B cell (primary cell): ENCODE measurements around the gene CLCN2. TPM values are rescaled to one million over a fixed set of nuclear protein-coding genes. Genes with fewer than 3 reads are reported as not detected.

Experiments
- ATAC-seq: fragments of 200-7000 bp; cut with Tn5 transposase; one replicate; pipeline ENCODE4 v1.10.0; 2021; ENCODE audit warnings: low read depth, mild to moderate bottlenecking, moderate number of reproducible peaks, moderate library complexity
- CTCF ChIA-PET: fragments of 350-600 bp; sonication (Branson Sonifier 250); formaldehyde crosslinking; loops from one replicate; lab custom pipeline; 2021; ENCODE audit warnings: antibody characterized with exemption, inconsistent platforms; lab: Charles Lee
- POLR2A ChIA-PET: fragments of 350-600 bp; sonication (Branson Sonifier 250); formaldehyde crosslinking; loops from one replicate; lab custom pipeline; 2021; ENCODE audit warnings: antibody characterized with exemption; lab: Charles Lee
- DNase-seq: peaks from one replicate; pipeline ENCODE4 v3.0.0; 2013
- H2AFZ ChIP-seq: 2 replicates; pipeline ENCODE4 v1.6.1; 2012; ENCODE audit warnings: mild to moderate bottlenecking, low read depth, low read length; ENCODE audit not compliant: insufficient read depth, poor library complexity, severe bottlenecking
- H3K27ac ChIP-seq, 2 donors: 1 replicate in 1 of 2; 2 replicates in 1 of 2; pipeline ENCODE4 v1.5.1; 2012 to 2013; ENCODE audit warnings: low read length in 2 of 2, mild to moderate bottlenecking in 2 of 2, moderate library complexity in 1 of 2
- H3K27me3 ChIP-seq, 4 experiments: fragments of 200-600 bp in 1 of 4; sonication (generic) in 1 of 4; replicated peaks in 1 of 4; 1 replicate in 2 of 4; 2 replicates in 2 of 4; pipeline versions ENCODE4 v1.6.1 to v1.7.0; 2013 to 2016; ENCODE audit warnings: low read length in 3 of 4, mild to moderate bottlenecking in 2 of 4, mixed read lengths in 1 of 4, moderate library complexity in 1 of 4; ENCODE audit not compliant: insufficient read depth in 4 of 4, control insufficient read depth in 3 of 4; ENCODE audit errors: control extremely low read depth in 1 of 4
- H3K36me3 ChIP-seq, 2 experiments: replicated peaks in 1 of 2; 1 replicate in 1 of 2; 2 replicates in 1 of 2; pipeline versions ENCODE4 v1.6.1 to v1.7.1; 2013; ENCODE audit warnings: low read length in 1 of 2; ENCODE audit not compliant: insufficient read depth in 2 of 2, control insufficient read depth in 1 of 2; ENCODE audit errors: control extremely low read depth in 1 of 2, extremely low read depth in 1 of 2
- H3K4me1 ChIP-seq, 2 donors: fragments of 200-600 bp in 1 of 2; sonication (generic) in 1 of 2; 1 replicate in 1 of 2; 2 replicates in 1 of 2; pipeline versions ENCODE4 v1.5.1 to v1.6.1; 2013 to 2017; ENCODE audit warnings: low read length in 2 of 2; ENCODE audit not compliant: control insufficient read depth in 2 of 2, insufficient read depth in 2 of 2
- H3K4me2 ChIP-seq: replicated peaks from 2 replicates; pipeline ENCODE3; 2012; ENCODE audit warnings: mild to moderate bottlenecking, low read depth, low read length; ENCODE audit not compliant: poor library complexity, severe bottlenecking
- H3K4me3 ChIP-seq, 5 experiments: fragments of 200-600 bp in 1 of 5; sonication (generic) in 1 of 5; 1 replicate in 3 of 5; 2 replicates in 2 of 5; pipeline versions ENCODE4 v1.5.1 to v1.7.0; 2011 to 2016; ENCODE audit warnings: low read length in 4 of 5, mild to moderate bottlenecking in 4 of 5, low read depth in 2 of 5, control low read depth in 1 of 5, moderate library complexity in 1 of 5; ENCODE audit not compliant: insufficient read depth in 1 of 5; ENCODE audit errors: control extremely low read depth in 1 of 5, extremely low read depth in 1 of 5
- H3K79me2 ChIP-seq: fragments of 200-600 bp; sonication (generic); one replicate; pipeline ENCODE4 v1.6.0; 2016; ENCODE audit warnings: low read length; ENCODE audit not compliant: control insufficient read depth, insufficient read depth
- H3K9ac ChIP-seq: fragments of 200-600 bp; sonication (generic); 2 replicates; pipeline ENCODE4 v1.6.1; 2017; ENCODE audit warnings: mild to moderate bottlenecking, low read length, moderate library complexity
- H3K9me3 ChIP-seq, 3 donors: one replicate each; pipeline versions ENCODE4 v1.6.1 to v1.7.1; 2013; ENCODE audit warnings: low read length in 2 of 3; ENCODE audit not compliant: control insufficient read depth in 2 of 3, insufficient read depth in 1 of 3; ENCODE audit errors: control extremely low read depth in 1 of 3
- H4K20me1 ChIP-seq: 2 replicates; pipeline ENCODE4 v1.6.0; 2012; ENCODE audit warnings: mild to moderate bottlenecking, low read length; ENCODE audit not compliant: insufficient read depth, control insufficient read depth, poor library complexity, severe bottlenecking
- H3K27ac Mint-ChIP-seq: one replicate; pipeline ENCODE4 v1.8.0; 2021; ENCODE audit warnings: mixed read lengths
- H3K27me3 Mint-ChIP-seq: one replicate; pipeline ENCODE4 v1.8.0; 2021; ENCODE audit warnings: mixed read lengths
- H3K4me1 Mint-ChIP-seq: one replicate; pipeline ENCODE4 v1.8.0; 2021; ENCODE audit warnings: mixed read lengths
- H3K4me3 Mint-ChIP-seq: one replicate; pipeline ENCODE4 v1.8.0; 2021; ENCODE audit warnings: mixed read lengths
- H3K9me3 Mint-ChIP-seq: one replicate; pipeline ENCODE4 v1.8.0; 2022; ENCODE audit warnings: mixed read lengths; ENCODE audit not compliant: insufficient read depth
- EZH2 ChIP-seq: IDR thresholded peaks from 2 replicates; pipeline ENCODE4 v1.6.1; 2012; ENCODE audit warnings: borderline replicate concordance, low read depth, mild to moderate bottlenecking, moderate library complexity, low read length; ENCODE audit not compliant: insufficient read depth, poor library complexity, severe bottlenecking
- WGBS: methylation state at CpG from one replicate; pipeline ENCODE4 v1.1.5; 2013; ENCODE audit warnings: missing lambda C conversion rate; ENCODE audit not compliant: insufficient coverage; 5-methylcytosine and 5-hydroxymethylcytosine counted together
- intact Hi-C: fragments of 100-400 bp; cut with micrococcal nuclease; formaldehyde crosslinking; loops from one replicate; pipeline ENCODE4 v1.10.0; 2022
- polyA plus RNA-seq: library from polyadenylated mRNA; depleted of rRNA; stranded (reverse); fragments of >200 nt; gene quantifications from 2 replicates; pipeline ENCODE4 v1.2.3, GENCODE V29; 2012
- total RNA-seq, 2 donors: library from RNA; stranded (reverse); fragments of 120-200 nt in 1 of 2; gene quantifications; 1 replicate in 1 of 2; 2 replicates in 1 of 2; pipeline versions ENCODE4 v1.2.3 to v1.2.4, GENCODE V29; 2013 to 2022
- TF ChIP-seq, protein P1 (sequence below): fragments of 200-600 bp; IDR thresholded peaks from one replicate; pipeline ENCODE4 v1.8.0; 2022; ENCODE audit warnings: antibody characterized with exemption, mild to moderate bottlenecking

CLCN2 gene
- total and polyA plus RNA-seq, 2 donors (not counting 1 experiment from before 2014, with no cell fraction given): 6.1 to 8.1 TPM

DNA sequence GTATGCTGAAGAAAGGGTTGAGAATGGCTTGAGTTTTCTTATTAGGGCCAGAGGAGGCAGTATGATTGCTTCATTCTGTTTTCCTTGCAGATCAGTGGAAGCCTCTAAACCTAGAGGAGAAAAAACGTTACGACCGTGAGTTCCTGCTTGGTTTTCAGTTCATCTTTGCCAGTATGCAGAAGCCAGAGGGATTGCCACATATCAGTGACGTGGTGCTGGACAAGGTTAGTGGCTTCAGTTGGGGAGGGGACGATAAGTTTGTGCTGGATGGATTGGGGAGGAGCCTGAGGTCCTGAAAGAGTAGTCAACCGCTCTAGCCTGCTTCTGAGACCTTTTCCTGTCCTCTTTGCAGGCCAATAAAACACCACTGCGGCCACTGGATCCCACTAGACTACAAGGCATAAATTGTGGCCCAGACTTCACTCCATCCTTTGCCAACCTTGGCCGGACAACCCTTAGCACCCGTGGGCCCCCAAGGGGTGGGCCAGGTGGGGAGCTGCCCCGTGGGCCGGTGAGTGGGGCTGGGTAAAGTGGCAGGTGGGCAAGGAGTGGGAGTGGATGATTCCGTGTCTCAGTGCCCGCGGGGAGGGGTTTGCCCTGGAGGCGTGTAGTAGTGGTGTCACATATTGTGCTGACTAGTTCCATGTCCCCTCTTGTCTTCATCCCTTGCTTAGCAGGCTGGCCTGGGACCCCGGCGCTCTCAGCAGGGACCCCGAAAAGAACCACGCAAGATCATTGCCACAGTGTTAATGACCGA lies 38.5 kb downstream of the CLCN2 start:
- 97% methylated on average over 13 of the region's 20 CpGs for WGBS
- H3K4me1 Mint-ChIP-seq: peaks cover 5% of the 10 kb centered on the region

DNA sequence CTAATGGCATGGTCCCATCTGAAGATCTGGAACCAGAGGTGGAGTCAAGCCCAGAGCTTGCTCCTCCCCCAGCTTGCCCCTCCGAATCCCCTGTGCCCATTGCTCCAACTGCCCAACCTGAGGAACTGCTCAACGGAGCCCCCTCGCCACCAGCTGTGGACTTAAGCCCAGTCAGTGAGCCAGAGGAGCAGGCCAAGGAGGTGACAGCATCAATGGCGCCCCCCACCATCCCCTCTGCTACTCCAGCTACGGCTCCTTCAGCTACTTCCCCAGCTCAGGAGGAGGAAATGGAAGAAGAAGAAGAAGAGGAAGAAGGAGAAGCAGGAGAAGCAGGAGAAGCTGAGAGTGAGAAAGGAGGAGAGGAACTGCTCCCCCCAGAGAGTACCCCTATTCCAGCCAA lies 39.7 kb downstream of the CLCN2 start:
- no peak overlapping the region for H3K4me3 Mint-ChIP-seq
- peaks cover 18% of the 10 kb centered on the region for H3K4me1 Mint-ChIP-seq
- H2AFZ ChIP-seq: no peak overlapping the region
- DNase-seq (no peak), ATAC-seq (no peak)
- H3K79me2 ChIP-seq: peaks cover 9% of the 10 kb centered on the region
- POLR2A ChIA-PET: no interaction called here
- no peak overlapping the region for H3K27ac Mint-ChIP-seq
- peaks cover 67% of the 10 kb centered on the region for H4K20me1 ChIP-seq
- no peaks in the 10 kb centered on the region for H3K9me3 Mint-ChIP-seq
- H3K27ac ChIP-seq: no peak overlapping the region
- no peak for TF ChIP-seq EZH2
- TF ChIP-seq, protein P1, sequence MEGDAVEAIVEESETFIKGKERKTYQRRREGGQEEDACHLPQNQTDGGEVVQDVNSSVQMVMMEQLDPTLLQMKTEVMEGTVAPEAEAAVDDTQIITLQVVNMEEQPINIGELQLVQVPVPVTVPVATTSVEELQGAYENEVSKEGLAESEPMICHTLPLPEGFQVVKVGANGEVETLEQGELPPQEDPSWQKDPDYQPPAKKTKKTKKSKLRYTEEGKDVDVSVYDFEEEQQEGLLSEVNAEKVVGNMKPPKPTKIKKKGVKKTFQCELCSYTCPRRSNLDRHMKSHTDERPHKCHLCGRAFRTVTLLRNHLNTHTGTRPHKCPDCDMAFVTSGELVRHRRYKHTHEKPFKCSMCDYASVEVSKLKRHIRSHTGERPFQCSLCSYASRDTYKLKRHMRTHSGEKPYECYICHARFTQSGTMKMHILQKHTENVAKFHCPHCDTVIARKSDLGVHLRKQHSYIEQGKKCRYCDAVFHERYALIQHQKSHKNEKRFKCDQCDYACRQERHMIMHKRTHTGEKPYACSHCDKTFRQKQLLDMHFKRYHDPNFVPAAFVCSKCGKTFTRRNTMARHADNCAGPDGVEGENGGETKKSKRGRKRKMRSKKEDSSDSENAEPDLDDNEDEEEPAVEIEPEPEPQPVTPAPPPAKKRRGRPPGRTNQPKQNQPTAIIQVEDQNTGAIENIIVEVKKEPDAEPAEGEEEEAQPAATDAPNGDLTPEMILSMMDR: no peak
- peaks cover 6 to 78% of the 10 kb centered on the region in 2 experiments for H3K36me3 ChIP-seq
- H3K27me3 Mint-ChIP-seq: no peaks in the 10 kb centered on the region
- H3K4me1 ChIP-seq: peaks cover 0 to 1% of the 10 kb centered on the region in 2 donors
- CTCF ChIA-PET: no interaction called here
- H3K27me3 ChIP-seq: no peaks in the 10 kb centered on the region
- 96% methylated on average over 3 of the region's 5 CpGs for WGBS
- intact Hi-C loops: no loop called here
- H3K4me3 ChIP-seq: no peak overlapping the region
- H3K9me3 ChIP-seq: no peaks in the 10 kb centered on the region
- no peak overlapping the region for H3K9ac ChIP-seq
- H3K4me2 ChIP-seq: no peak overlapping the region

More for the DNA sequence above, 38.5 kb downstream of the CLCN2 start:
- POLR2A ChIA-PET: no interaction called here
- Histone ChIP-seq H3K27ac (no peak overlapping the region), H3K79me2 (peaks cover 4% of the 10 kb centered on the region), H3K4me3 (no peak overlapping the region), H3K9me3 (no peaks in the 10 kb centered on the region), H3K27me3 (no peaks in the 10 kb centered on the region), H3K36me3 (peaks cover 6 to 88% of the 10 kb centered on the region in 2 experiments), H3K4me1 (no peaks in the 10 kb centered on the region), H4K20me1 (peaks cover 54% of the 10 kb centered on the region), H2AFZ (no peak overlapping the region), H3K4me2 (no peak overlapping the region), H3K9ac (no peak overlapping the region)
- CTCF ChIA-PET: no interaction called here
- no peak overlapping the region for H3K4me3 Mint-ChIP-seq
- no peak for TF ChIP-seq EZH2
- TF ChIP-seq, protein P1: no peak
- H3K27ac Mint-ChIP-seq: no peak overlapping the region
- no peak for ATAC-seq
- DNase-seq: no peak
- H3K9me3 Mint-ChIP-seq: no peaks in the 10 kb centered on the region
- H3K27me3 Mint-ChIP-seq: no peaks in the 10 kb centered on the region
- intact Hi-C loops: no loop called here
